Erythroblast (primary cell): ENCODE results near the gene CECR2.

ENCODE experiments used
- GATA1 ChIP-seq: IDR thresholded peaks from 2 replicates; pipeline ENCODE4 v1.6.1; 2011; ENCODE audit warnings: low read depth, mild to moderate bottlenecking, control low read depth, low read length, moderate library complexity
- POLR2A ChIP-seq: IDR thresholded peaks from 2 replicates; pipeline ENCODE4 v1.6.1; 2011; ENCODE audit warnings: mild to moderate bottlenecking, low read length

GRCh38 chr22:17411213-17411612, 42.0 kb downstream of the CECR2 start:
- no peak for TF ChIP-seq POLR2A
- no peak for TF ChIP-seq GATA1
